Measurements from ENCODE around the gene PRR12.

Gene PRR12

GRCh38 chr19:49592486-49593232, 1.7 kb downstream of the PRR12 start:
- DNase-seq (ENCODE audit: low read depth in 2 of 2) = no peak

GRCh38 chr19:49593233-49594113, 2.5 kb downstream of the PRR12 start:
- peak; percentile 93 to 95 for DNase-seq (ENCODE audit: low read depth in 2 of 2)

DNA sequence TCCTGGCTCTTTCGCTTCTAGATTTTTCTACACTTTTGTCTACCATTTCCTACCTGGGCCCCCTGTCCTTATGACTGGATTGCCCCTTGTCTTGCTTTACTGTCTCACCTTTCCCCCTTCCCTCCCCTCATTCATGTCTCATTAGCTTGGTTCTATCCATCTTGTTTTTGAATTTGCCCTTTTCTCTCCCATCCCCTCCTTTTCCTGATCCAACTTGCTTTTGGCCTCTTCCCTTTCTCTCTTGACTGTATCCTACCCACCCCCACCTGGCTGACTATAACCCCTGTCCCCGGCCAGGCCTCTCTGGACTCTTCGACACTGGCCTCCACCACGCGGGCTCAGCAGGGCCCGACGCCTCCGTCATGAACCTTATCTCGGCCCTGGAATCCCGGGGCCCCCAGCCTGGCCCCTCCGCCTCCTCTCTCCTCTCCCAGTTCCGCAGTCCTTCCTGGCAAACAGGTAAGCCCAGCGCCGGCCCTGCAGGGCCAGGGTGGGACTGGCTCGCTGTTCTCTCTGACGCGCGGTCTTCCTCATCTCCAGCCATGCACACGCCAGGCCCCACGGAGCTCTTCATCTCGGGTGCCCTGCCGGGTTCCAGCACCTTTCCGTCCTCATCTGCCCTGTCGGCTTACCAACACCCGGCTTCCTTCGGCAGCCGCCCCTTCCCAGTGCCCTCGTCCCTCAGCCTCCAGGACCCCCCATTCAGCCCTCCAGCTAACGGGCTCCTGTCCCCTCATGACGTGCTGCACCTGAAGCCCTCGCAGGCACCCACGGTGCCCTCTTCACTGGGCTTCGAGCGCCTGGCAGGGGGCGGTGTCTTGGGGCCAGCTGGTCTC, 3.4 kb downstream of the PRR12 start:
- no peak for DNase-seq (ENCODE audit: low read depth in 2 of 2)

DNA sequence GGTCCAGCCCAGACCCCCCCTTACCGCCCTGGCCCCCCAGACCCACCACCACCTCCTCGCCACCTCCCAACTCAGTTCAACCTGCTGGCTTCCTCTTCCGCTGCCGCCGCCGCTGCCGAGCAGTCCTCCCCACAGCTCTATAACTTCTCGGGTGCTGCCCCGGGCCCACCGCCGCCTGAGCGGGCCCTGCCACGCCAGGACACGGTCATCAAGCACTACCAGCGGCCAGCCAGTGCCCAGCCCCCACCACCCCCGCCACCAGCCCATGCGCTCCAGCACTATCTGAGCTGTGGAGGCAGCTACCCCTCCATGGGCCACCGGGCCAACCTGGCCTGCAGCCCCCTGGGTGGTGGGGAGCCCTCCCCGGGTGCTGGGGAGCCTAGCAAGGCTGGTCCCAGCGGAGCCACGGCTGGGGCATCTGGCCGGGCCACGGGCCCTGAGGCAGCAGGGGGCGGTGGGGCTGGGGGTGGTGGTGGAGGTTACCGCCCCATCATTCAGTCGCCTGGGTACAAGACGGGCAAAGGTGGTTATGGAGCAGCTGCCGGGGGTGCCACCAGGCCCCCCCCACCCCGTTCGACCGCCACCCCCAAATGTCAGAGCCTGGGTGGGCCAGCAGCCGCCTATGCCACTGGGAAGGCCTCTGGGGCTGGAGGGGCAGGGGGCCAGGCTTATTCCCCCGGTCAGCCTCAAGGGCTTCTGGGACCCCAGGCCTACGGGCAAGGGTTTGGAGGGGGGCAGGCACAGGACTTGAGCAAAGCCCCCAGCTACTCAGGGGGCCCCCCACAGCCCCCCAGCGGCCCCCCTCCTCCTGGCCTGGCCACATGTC, 4.2 kb downstream of the PRR12 start:
- DNase-seq (ENCODE audit: low read depth in 2 of 2) = no peak

DNA sequence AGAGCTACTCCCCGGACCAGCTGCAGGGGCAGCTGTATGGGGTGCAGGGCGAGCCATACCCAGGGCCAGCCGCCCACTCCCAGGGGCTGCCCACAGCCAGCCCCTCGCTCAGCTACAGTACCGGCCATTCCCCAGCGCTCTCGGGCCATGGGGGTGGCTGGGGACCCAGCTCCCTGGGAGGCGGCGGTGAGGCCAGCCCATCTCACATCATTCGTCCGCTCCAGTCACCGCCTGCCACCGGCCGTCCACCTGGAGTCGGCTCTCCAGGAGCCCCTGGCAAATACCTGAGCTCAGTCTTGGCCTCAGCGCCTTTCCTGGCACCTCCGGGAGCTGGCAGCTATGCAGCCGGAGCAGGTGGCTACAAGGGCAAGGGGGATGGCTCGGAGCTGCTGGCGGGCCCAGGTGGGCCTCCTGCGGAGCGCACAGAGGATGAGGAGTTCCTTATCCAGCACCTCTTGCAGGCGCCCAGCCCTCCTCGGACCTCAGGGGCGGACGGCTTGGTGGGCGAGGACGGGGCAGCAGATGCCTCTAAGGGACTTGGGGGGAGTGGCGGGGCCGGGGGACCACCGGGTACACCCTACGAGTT, 4.9 kb downstream of the PRR12 start:
- DNase-seq (ENCODE audit: low read depth in 2 of 2) = no peak

DNA sequence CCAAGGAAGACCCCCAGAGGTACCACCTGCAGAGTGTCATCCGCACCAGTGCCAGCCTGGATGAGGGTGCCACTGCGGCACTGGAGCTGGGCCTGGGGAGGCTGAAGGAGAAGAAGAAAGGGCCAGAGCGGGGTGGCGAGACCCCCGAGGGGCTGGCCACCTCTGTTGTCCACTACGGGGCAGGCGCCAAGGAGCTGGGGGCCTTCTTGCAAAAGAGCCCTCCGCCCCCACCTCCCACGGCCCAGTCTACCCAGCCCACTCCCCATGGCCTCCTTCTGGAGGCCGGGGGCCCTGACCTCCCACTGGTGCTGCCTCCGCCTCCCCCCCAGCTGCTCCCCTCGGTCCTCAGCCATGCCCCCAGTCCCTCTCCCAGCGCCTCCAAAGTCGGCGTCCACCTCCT, 5.4 kb downstream of the PRR12 start:
- DNase-seq (ENCODE audit: low read depth in 2 of 2) = no peak

GRCh38 chr19:49596954-49597702, 6.1 kb downstream of the PRR12 start:
- DNase-seq (ENCODE audit: low read depth in 2 of 2) = no peak

DNA sequence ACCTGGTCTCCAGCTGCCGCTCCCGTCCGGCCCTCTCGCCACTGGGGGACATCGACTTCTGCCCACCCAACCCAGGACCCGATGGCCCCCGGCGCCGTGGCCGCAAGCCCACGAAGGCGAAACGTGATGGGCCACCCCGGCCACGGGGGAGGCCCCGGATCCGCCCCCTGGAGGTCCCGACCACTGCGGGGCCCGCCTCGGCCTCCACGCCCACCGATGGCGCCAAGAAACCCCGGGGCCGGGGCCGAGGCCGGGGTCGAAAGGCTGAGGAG, 6.7 kb downstream of the PRR12 start:
- DNase-seq (ENCODE audit: low read depth in 2 of 2) = no peak

DNA sequence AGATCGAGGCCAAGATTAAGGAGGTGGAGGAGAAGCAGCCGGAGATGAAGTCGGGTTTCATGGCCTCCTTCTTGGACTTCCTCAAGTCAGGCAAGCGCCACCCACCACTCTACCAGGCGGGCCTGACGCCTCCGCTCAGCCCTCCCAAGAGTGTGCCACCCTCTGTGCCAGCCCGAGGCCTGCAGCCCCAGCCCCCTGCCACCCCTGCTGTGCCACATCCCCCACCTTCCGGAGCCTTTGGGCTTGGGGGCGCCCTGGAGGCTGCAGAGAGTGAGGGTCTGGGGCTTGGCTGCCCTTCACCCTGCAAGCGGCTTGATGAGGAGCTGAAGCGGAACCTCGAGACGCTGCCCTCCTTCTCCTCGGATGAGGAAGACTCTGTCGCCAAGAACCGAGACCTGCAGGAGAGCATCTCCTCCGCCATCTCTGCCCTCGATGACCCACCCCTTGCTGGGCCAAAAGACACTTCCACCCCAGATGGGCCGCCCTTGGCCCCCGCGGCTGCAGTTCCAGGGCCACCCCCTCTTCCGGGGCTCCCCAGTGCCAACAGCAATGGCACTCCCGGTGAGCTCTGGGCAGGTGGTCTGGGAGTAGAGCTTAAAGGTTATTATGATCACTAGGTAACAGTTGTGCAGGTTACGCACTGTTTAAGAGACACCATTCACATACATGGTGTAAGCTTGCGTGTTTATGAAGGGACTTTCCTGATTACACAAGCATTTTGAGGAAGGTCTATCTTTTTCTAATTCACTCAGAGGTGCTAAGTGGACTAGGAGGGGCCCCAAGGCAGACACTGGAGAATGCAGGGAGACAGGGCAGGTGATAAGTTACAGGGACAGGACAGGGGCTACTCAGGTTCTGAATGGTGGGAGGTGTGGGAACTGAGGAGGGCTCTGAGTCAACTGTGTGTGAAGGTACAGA, 8.7 kb downstream of the PRR12 start:
- DNase-seq (ENCODE audit: low read depth in 2 of 2) = no peak

- DNase-seq (ENCODE audit: low read depth in 2 of 2) = no peak
These were observed 10.6 kb downstream of the PRR12 start for GRCh38 chr19:49601482-49602038.

DNA sequence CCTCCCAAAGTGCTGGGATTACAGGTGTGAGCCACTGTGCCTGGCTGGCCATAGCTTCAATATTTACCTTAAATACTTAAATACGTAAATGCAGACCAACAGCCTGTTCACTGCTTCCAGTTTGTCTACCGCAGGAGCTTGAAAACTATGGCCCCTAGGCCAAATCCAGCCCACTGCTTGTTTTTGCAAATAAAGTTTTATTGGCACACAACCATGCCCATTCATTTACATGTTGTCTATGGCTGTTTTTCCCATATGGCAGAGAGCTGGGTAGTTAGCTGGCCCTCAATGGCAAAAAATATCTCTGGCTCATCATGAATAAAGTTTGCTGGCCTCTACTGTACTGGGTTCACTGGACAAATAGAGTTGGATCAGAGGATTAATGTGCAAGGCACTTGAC, 11.8 kb downstream of the PRR12 start:
- DNase-seq (ENCODE audit: low read depth in 2 of 2) = no peak

GRCh38 chr19:49605605-49606004, 14.6 kb downstream of the PRR12 start:
- DNase-seq (ENCODE audit: low read depth in 2 of 2) = no peak

DNA sequence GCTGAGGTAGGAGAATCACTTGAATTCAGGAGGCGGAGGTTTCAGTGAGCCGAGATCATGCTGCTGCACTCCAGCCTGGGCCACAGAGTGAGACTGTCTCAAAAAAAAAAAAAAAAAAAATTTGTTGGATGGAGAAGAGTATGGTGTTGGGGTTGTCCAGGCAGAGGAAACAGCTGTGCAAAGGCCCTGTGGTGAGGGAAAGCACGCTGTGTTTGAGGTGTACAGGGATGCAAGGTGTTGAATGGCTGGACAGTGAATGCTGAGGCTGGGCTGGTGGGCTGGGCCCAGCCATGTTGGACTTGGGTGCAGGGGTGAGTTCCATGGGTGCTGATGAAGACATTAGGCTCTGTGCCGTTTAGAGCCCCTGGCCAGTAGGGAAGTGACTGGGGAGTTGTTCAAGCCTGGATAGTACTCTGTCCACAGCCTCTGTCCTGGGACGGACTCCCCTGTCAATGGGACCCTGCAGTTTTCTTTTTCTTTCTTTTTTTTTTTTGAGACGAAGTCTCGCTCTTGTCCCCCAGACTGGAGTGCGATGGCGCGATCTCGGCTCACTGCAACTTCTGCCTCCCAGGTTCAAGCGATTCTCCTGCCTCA, 18.6 kb downstream of the PRR12 start:
- no peak for DNase-seq (ENCODE audit: low read depth in 2 of 2)

GRCh38 chr19:49613374-49613773, 22.4 kb downstream of the PRR12 start:
- DNase-seq (ENCODE audit: low read depth in 2 of 2) = no peak

DNA sequence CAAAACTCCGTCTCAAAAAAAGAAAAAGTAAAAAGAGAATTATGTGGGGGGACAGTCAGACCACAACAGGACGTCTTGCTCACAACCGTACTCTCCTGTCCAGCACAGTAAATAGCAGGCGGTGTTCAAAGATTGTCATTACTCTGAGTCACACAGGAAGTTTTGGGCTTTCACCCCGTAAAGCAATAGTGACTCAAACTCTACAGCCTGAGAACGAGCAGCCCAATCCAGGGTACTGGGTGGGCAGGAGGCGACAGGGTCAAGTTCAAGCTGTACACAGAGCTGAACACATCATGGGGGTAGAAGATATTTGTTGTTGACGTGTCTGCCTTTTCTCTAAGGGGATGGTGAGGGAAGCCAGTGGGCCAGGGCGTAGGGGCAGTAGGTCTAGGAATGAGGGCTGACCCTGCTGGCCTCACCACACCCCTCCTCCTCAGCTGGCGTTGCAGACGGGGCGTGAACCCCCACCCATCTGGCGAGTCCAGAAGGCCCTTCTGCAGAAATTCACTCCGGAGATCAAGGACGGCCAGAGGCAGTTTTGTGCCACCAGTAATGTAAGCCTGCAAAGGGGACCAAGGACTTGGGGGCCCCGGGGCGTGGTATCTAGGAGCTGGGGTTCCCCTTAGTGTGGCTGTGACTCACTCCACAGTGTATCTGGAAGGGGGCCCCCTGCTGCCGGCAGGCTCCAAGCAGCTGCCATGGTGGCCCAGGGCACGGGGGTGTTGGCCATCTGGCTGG, 23.3 kb downstream of the PRR12 start:
- DNase-seq (ENCODE audit: low read depth in 2 of 2) = no peak

DNA sequence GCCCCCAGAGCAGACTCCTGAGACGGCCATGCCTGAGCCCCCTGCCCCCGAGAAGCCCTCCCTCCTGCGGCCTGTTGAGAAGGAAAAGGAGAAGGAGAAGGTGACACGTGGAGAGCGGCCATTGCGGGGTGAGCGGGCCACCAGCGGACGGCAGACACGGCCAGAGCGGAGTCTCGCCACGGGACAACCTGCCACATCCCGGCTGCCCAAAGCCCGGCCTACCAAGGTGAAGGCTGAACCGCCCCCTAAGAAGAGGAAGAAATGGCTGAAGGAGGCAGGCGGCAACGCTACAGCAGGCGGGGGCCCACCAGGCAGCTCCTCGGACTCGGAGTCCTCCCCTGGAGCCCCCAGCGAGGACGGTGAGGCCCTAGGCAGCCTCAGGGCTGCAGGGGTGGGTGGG, 24.9 kb downstream of the PRR12 start:
- no peak for DNase-seq (ENCODE audit: low read depth in 2 of 2)

DNA sequence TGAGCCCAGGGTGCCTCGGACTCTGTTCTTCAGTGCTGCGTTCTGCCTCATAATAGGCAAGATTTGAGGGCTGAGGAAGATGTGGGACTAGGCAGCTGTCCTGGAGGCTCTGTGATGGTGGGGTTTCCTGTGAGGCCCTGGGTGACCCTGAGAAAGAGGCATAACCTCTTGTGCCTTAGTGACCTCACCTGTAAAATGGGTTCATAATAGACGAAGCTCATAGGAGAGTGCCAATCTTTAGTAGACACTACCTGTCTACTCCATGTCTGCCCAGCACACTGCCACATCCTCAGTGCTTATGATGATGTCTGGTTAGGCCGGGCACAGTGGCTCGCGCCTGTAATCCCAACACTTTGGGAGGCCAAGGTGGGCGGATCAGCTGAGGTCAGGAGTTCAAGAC, 25.6 kb downstream of the PRR12 start:
- DNase-seq (ENCODE audit: low read depth in 2 of 2) = no peak

GRCh38 chr19:49616945-49617344, 26.0 kb downstream of the PRR12 start:
- no peak for DNase-seq (ENCODE audit: low read depth in 2 of 2)

Data from stimulated activated CD4-positive, alpha-beta T cell treated with anti-CD3 and anti-CD28 coated beads, Interleukin-4, amount 100 ng/mL, for 48 hours (primary cell).